Pons (tissue), 1 donor: Measurements from ENCODE around the gene REXO4.

Experiments
- DNase-seq: peaks from one replicate; pipeline ENCODE4 v3.0.0-alpha.2; 2016; ENCODE audit warnings: low spot score

Gene REXO4

DNA sequence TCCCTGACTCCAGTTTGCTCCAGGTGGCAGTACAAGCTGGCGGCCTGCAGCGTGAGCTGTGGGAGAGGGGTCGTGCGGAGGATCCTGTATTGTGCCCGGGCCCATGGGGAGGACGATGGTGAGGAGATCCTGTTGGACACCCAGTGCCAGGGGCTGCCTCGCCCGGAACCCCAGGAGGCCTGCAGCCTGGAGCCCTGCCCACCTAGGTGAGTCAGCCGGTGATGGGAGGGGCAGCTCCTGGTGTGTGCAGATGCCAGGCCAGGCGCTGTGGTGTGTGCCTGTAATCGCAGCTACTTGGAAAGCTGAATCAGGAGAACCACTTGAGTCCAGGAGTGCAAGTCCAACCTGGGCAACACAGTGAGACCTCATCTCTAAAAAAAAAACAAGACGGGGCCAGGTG, 31.9 kb upstream of the REXO4 start:
- no peak for DNase-seq

DNA sequence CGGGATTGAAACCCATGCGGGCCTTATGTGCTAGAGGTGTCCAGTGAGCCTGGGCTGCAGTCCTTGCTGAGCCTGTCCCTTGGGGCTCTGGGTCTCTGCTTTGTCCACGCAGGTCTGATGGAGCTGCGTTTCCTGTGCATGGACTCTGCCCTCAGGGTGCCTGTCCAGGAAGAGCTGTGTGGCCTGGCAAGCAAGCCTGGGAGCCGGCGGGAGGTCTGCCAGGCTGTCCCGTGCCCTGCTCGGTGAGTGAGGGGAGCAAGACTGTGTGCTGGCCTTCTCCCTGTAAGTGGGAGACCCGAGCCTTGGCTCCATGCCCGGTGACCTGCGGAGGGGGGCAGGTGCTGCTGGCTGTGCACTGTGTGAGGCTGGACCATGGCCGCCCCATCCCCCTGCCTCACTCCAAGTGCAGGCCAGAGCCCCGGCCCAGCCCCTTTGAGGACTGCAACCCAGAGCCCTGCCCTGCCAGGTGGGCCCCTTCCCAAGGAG, 30.7 kb upstream of the REXO4 start:
- no peak for DNase-seq

DNA sequence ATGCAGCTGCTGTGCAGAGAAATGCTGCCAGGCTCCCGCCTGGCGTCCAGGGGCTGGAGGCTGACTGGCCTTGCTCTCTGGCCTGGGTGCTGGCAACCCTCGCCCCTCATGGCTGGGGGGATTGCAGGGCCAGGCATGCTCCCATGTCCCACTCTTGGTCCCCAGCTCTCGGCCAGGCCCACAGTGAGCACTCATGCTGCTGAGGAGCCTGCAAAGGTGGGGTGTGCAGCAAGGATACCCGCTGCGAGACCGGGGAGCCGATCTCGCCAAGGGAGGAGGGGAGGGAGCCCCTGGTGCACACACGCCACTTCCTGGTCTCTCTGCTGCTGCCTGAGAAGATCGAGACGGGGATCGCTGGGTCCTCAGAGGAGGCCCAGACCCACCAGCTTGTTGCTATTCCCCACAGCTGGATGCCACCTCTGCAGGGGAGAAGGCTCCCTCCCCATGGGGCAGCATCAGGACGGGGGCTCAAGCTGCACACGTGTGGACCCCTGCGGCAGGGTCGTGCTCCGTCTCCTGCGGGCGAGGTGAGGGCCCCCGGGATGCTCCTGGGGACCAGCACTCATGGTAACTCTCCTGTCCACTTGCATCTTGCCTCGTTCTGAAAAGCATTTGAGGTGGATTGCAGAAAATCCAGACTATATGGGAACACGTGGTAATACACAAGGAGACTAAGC, 27.6 kb upstream of the REXO4 start:
- no peak for DNase-seq

DNA sequence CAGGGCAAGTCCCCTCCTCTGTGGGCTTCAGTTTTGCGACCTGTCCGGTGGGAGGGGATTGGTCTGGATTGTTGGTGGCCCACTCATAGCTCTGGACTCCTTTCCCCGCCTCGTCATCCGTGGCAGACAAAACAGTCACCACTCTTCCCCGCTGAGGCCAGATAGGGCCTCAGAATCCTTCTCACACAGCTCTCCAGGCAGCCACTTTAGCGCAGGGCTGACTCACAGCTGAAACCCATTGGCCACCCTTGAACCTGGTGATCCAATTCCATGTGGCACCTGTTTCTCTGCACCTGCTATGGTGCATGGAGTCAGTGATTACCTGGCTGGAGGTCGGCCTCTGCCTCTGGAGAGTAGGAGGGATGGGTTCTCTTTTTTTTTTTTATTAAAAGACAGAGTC, 26.2 kb upstream of the REXO4 start:
- DNase-seq = no peak

DNA sequence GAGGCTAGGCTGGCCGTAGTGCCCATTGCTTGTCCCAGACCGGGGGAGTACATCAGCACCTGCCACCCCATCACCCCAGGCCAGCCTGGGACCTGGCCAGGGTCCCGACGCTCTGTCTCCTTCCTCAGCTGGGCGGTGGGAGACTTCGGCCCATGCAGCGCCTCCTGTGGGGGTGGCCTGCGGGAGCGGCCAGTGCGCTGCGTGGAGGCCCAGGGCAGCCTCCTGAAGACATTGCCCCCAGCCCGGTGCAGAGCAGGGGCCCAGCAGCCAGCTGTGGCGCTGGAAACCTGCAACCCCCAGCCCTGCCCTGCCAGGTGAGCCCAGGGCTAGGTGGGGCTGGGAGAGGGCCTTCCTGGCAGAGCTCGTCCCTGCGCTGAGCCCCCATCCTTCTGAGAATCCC, 25.4 kb upstream of the REXO4 start:
- no peak for DNase-seq

DNA sequence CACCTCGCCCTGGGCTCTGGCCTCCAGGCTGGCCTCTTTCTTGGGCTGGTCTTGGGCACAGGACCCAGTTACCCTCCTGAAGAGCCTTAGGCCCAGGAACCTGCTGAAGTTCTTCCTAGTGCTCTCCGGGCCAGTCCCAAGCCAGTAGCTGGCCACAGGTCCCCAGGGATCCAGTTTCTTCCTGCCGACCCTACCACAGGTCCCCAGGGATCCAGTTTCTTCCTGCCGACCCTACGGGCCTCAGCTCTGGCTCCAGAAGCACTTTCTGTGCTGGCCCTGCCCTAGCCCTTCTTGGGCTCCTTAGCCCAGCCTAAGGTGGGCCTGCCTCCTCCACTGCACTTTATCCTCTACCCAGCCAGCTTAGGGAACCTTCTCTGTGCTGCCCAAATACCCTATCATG, 23.8 kb upstream of the REXO4 start:
- DNase-seq = no peak

DNA sequence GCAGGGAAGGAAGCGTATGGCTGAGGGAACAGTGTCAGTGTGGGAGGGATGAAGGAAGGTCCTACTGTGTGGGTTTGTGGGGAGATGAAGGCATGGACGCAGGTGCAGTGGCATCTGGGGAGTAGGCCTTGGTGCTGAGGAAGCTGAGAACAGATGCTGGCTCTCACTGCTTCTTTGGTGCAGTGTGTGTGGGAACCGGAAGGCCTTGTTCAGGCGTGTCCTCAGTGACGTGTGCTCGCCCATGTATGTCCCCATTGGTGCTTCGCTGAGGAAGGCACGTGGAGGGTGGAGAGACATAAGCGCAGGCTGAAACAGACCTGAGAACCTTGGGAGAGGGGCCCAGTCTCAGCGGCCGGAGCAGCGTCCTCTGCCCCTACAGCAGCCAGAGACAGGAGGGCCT, 23.1 kb upstream of the REXO4 start:
- no peak for DNase-seq

DNA sequence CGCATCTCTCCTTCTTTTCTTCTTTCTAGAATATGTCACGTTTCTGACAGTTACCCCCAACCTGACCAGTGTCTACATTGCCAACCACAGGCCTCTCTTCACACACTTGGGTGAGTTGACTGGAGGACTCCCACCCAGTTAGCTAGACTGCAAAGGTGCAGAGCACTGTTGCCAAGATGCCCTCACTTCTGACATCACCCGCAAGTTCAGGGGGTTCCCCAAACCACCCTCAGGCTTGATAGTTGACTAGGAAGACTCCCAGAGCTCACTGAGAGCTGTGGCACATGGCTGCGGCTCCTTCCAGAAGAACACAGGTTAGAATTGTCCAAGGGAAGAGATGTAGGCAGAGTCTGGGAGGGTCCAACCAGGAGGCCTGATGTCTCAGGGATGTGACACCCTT, 21.5 kb upstream of the REXO4 start:
- no peak for DNase-seq

DNA sequence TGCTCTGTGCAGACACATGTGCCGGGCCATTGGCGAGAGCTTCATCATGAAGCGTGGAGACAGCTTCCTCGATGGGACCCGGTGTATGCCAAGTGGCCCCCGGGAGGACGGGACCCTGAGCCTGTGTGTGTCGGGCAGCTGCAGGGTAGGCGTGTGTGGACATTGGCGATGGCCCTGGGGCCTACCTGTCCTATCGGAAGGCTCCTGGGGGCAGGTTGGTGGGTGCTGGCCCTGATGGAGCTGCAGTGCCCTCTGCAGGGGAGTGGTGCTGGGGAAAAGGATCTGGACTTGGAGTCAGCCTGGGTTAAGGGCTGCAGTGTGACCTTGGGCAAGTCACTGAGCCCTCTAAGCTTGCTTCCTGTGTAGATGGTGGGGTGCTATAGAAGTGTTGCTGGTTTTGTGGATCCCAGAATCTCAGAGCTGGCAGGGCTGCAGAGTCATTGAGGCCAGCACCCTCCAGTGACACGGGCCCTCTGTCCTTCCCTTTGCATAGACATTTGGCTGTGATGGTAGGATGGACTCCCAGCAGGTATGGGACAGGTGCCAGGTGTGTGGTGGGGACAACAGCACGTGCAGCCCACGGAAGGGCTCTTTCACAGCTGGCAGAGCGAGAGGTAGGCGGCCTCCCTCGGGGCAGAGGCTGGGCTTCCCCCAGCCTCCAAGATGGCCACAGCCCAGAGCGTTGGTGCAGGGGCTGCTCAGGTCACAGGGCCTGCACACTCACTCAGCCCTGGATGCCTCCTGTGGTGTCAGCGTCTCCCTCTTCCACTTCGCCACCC, 20.1 kb upstream of the REXO4 start:
- no peak for DNase-seq

DNA sequence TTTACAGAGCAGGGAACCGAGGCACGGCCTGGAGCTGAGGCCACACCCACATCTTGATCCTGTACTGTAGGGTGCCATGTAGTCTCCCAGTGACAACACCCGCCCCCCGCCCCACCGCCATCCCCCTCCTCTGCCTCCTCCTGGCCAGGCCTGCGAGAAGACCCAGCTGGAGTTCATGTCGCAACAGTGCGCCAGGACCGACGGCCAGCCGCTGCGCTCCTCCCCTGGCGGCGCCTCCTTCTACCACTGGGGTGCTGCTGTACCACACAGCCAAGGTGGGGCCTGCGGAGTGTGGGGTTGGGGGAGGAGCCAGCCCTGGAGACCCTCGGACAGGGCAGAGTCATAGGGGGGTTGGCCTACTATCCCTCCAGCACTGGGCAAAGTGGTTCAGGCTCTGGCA, 18.9 kb upstream of the REXO4 start:
- DNase-seq = no peak

DNA sequence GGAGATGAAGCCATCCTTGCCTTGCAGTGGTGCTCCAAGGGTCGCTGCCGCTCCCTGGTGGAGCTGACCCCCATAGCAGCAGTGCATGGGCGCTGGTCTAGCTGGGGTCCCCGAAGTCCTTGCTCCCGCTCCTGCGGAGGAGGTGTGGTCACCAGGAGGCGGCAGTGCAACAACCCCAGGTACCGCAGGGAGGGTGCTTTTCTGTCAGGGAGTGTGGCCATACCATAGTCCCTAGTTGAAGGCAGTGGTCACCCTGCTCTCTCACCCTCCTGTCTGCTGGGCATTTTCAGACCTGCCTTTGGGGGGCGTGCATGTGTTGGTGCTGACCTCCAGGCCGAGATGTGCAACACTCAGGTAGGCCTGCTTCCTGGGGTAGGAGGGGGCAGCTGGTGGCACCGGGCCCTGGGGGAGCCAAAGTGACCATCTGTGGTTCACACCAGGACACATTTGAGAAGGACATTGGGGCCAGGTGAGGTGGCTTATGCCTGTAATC, 15.6 kb upstream of the REXO4 start:
- DNase-seq = no peak

DNA sequence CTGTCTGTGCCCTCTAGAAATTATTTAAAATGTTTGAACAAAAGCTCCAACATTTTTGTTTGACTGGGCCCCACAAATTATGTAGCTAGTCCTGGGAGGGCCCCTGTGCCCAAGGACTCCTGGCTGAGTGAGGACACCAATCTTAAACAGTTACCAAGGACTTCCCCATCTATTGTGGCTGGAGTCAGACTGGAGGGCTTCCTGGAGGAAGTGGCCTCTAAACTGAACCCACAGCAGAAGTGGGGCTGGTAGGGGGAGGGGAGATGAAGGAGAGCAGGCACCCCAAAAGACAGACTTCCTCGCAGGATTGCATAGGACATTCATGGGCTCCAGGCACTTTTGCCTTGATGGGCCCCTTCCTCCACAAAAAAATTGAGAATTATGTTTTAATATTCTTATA, 12.4 kb upstream of the REXO4 start:
- DNase-seq = no peak

DNA sequence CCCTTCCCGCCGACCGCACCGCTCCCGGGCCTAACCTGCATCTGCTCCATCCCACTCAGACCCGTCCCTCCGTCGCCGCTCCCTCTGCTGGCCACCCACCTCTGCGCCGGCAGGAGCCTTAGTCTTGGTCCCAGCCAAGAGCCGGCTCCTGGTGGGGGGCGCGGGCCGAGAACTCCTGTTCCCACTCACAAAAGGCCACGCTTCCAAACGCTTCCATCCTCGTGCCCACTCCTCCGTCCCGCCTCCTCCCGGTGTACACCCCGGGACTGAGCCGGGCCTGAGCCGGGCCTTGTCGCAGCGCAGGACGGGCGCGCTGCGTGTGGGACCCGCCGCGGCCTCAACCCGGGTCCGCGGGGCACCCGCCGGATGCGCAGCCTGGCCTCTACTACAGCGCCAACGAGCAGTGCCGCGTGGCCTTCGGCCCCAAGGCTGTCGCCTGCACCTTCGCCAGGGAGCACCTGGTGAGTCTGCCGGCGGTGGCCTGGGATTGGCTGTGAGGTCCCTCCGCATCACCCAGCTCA, 11.9 kb upstream of the REXO4 start:
- no peak for DNase-seq

DNA sequence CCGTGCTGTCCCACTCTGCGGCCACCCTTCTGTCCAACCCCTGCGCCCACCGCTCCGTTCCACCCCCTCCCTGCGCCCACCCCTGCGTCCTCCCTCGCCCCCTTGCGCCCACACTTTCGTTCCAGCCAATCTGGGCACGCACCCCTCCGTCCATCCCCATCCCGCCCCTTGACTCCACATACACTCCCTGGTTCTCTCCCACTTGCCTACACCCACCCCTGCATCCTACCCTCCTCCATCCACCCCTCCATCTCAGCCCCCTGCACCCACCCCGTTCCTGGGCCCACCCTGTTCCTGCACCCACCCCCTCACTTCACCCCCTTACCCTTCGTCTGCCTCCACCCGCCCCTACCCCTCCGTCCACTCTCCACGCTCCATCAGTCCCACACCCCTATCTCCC, 11.4 kb upstream of the REXO4 start:
- DNase-seq = no peak

DNA sequence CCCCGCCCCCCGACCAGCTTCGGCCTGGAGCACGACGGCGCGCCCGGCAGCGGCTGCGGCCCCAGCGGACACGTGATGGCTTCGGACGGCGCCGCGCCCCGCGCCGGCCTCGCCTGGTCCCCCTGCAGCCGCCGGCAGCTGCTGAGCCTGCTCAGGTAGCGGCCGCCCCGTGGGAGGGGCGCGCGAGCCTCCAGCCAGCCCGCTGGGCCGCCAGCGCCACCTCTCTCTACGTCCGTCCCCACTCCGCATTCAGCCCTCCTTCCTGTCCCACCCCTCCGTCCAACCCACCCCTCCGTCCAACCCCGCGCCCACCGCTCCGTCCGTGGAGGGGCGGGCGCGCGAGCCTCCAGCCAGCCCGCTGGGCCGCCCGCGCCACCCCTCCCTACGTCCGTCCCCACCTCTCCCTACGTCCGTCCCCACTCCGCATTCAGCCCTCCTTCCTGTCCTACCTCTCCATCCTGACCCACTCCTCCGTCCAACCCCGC, 10.8 kb upstream of the REXO4 start:
- no peak for DNase-seq

DNA sequence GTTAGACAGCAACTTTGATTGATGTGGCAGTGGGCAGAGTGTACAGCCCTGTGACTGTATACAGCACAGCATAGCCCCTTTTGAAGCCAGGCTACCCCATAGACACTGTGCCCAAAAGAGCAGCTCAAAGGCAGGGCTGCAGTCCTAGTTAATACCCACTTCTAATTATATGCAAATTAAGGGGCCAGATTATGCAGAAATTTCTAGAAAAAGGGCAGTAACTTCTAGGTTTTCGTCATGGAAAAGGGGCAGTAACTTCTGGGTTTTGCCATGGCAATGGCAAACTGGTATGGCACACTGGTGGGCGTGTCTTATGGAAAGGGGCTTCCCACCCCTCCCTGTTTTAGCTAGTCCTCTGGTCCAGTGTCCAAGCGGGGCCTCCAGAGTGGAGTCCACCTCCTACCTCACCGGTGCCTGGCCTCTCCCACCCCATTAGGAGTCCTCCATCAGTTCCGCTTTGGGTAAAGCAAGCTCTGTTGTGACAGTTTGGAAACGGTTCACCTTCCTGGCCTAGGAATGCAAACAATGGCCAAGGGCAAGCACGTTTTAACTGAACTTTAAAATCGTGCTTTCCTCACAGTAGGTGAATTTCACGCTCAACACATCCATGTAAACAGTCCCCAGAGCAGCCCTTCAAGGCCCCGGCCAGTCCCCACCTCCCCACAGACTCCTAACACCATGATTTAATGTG, 10.0 kb upstream of the REXO4 start:
- no peak for DNase-seq

DNA sequence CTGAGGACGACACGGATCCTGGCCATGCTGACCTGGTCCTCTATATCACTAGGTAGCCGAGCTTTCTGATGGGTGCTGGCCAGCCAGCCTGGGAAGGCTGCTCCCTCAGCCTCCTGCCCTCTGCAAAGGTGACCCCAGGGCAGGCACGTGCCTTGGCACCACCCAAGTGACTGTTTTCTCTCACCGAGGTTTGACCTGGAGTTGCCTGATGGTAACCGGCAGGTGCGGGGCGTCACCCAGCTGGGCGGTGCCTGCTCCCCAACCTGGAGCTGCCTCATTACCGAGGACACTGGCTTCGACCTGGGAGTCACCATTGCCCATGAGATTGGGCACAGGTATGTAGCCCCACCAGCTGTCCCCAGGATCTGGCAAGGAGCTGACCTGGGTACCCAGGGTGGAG, 8.2 kb upstream of the REXO4 start:
- DNase-seq = no peak

DNA sequence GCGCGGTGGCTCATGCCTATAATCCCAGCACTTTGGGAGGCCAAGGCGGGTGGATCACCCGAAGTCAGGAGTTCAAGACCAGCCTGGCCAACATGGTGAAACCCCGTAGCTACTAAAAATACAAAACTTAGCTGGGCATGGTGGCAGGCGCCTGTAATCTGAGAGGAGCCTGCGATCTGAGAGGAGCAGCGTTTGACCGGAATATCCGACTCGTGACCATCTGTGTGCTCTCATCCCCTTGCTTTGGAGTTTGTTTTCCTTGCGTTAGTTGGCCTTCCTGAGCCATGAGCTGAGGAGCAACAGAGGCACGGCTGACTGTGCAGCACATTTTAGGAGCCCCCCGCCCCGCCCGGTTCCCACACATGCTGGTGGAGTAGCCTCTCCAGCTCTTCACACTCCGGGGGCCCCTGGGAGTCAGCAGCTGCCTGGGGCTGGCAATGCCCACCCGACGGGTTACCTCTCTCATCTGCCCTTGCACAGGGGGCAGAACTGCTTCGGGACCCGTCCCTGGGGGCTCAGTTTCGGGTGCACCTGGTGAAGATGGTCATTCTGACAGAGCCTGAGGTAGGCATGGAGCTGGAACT, 7.3 kb upstream of the REXO4 start:
- no peak for DNase-seq

DNA sequence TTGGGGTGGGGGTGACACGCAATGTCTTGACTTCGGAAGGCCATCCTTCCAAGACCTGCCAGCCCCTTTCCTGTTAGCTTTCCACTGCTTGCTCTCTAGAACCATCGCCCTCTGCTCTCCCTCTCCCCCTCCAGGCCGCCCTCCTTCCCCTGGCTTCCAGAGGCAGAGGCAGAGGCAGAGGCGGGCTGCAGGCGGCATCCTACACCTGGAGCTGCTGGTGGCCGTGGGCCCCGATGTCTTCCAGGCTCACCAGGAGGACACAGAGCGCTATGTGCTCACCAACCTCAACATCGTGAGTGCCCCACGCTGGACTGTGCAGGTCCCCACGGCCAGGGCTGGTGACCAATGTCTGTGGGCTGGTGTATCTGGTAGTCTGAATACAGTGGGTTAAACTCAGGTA, 6.4 kb upstream of the REXO4 start:
- DNase-seq = no peak

DNA sequence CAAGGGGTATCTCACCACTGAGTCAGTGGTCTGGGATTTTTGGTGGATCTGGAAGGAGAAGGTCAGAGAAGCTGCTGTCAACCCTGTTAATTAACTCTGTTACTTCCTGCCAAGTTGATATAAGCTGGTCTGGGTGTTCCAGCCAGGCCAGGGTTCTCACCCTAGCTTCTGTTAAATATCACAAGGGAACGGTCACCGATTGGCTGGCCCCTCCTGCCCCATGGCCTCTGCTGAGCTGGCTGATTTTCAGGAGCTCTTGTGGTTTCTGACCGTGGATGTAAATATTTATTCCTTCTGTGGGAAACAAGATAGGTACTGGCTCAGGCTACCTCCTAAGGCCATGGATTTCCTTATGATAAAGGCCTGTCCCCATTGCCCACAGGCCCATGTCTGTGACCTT, 5.4 kb upstream of the REXO4 start:
- no peak for DNase-seq

DNA sequence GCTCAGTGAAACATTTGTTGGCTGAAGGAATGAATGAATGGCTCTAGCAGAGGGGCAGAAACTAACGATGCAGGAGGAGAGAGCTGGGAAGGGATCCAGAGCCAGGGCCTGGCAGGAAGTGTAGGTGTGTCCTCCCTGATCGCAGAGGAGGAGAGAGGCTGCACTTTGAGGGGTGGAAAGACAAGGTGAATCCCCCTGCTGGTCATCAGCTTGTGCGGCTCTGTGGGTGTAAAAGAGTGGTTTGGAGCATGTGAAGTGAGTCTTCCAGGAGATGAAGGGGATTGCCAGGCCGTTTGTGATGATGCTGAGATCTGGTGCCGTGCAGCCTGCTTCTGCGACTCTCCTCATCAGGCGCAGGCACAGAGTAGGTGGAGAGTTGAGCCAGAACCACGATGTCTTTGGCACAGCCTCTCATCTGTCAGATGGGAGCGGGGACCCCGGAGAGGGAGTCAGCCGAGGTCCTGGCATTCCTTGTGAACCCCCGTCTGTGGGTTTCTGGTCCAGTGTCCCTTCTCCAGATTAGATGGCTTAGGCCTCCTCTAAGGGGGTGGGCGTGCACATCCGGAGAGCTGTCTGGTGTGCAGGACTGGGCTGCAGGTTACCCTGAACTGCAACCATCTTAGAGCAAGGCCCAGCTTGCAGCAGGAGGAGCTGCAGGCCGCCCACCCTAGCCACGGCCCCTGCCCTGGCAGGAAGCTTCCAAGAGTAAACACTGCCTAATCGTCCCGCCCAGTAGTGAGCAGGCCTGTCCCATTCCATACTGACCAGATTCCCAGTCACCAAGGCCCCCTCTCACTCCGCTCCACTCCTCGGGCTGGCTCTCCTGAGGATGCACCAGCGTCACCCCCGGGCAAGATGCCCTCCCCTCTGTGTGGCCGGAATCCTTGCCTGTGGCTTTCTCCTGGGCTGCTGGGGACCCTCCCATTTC, 4.1 kb upstream of the REXO4 start, which contains the start of gene ADAMTS13:
TSS of gene ADAMTS13 (plus strand) at position 753 of the 928 bp plus-strand sequence. CDS start at position 830, 77 bp downstream.
- DNase-seq = no peak
